HG02678 (cell line): ENCODE measurements around the gene YPEL1.
A peak's percentile ranks its signal among the peaks of the same experiment; 100 is the strongest.

Source experiments
- ATAC-seq: cut with Tn5 transposase; IDR thresholded peaks from one replicate; pipeline ENCODE4 v1.9.1; 2021; ENCODE audit warnings: mild to moderate bottlenecking, moderate library complexity; ENCODE audit not compliant: unreplicated experiment

Gene YPEL1

DNA sequence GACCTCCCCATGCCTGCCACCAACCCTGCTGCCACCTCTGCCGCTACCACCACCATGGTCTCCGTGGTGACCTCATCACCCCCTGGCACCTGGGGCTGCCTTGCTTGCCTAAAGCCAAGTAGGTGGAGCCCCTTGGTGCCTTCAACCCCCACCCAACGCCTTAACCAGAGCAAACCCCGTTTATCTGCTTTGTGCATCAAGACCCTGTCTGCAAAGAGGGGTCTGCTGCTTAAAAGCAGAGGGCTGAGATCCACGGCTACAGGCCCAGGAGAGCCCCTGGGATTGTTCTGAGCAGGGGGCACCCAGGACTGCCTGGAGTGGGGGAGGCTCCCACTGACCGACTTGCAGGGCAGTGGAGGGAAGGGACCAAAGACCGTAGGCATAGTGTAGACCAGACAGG lies 74.7 kb downstream of the YPEL1 start:
- ATAC-seq = no peak

- no peak for ATAC-seq
Measured at GRCh38 chr22:21659864-21660525, 75.6 kb downstream of the YPEL1 start.

DNA sequence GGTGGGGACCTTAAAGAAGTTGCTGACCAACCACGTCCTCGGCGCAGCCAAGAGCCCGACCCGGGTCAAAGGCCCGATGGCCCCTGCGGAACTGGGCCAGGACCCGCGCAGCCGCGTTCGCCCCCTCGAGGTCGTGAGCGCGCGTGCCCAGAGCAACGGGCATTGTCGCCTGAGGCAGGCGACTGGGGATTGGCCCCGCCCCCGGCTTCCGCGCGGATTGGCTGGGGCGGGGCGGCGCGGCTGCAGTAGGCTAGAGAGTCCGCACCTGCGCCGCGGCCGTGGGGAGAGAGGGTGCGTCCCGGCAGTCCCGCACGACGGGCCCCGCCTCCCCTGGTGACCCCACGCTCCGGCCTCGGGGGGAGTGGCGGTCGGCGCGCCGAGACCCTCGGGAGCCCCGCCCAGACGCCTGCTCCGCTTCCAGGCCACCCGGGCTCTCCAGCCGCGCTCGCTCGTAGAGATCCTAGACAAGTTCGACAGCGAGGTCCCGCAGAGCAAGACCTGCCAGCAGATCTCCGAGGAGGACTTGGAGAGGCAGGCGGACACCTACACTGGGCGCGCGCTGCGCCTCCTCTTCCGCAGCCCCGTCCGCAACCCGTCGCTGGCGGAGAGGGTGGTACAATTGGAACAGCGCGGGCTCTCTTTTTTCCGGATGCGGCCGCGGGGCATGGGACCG lies 78.1 kb downstream of the YPEL1 start:
- peak; percentile 82 for ATAC-seq

DNA sequence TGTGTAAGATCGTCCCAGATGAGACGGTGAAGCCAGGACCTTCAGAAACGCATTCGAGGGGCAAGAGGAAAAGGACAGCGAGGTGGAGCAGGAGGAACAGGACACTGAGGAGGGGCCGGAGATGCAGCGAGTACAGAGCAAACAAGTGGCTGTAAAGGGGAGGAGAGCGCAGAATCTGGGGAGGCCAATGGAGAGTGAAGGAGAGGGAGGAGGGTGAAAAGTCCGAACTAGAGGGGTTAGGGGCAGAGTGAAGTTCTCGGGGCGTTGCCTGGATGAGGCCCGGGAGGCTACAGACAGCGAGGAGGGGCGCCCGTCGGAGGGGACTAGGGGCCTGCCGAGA lies 78.6 kb downstream of the YPEL1 start:
- no peak for ATAC-seq

DNA sequence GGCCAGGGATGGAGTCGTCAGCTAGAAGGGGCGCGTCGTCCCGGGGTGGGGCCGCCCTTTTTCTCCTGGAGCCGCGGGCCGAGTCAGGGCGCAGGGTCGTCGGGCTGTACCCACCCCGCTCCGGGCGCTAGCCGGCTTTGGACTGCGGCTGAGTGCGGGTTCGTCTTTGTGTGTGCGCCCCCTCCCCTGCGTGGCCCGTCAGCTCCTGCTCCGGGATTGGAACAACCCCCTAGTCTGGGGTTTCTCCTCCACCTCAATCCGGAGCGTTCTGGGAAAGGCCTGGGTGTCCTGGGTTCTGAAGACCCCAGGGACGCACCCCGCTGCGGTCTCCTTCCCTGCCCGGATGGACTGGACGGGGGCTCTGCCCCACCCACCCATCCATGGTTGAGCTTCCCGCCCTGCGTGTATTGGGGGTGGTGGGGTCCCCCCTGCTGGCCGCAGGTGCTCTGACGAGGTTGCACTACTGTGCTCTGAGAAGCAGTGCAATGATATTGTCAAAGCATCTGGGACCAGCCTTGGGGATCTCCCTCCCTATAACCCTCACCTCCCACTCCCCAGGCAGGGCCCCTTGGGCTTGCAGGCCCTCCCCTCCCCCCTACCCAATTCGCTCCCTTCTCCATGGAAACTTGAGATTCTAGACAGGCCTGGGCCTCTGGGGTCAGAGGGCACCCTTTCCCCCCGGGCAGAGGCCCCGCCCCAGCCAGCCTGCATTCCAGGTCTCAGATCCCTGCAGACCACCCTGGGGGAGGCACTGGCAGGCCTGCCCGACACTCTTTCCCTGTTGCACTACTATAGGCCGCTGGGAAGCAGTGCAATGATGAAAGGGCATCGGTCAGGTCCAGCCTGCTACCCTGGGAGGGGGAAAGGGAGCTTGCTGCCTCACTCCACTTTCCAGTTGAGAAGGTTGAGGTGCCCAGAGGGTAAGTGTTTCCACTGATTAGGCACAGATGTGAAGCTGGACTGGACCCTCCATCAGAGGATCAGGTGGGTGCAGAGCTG lies 82.7 kb downstream of the YPEL1 start:
- no peak for ATAC-seq

- peak; percentile 87 for ATAC-seq
Measured at GRCh38 chr22:21652010-21652546, 83.5 kb downstream of the YPEL1 start.

- peak; percentile 21 for ATAC-seq
Measured at GRCh38 chr22:21651521-21652009, 84.0 kb downstream of the YPEL1 start.

DNA sequence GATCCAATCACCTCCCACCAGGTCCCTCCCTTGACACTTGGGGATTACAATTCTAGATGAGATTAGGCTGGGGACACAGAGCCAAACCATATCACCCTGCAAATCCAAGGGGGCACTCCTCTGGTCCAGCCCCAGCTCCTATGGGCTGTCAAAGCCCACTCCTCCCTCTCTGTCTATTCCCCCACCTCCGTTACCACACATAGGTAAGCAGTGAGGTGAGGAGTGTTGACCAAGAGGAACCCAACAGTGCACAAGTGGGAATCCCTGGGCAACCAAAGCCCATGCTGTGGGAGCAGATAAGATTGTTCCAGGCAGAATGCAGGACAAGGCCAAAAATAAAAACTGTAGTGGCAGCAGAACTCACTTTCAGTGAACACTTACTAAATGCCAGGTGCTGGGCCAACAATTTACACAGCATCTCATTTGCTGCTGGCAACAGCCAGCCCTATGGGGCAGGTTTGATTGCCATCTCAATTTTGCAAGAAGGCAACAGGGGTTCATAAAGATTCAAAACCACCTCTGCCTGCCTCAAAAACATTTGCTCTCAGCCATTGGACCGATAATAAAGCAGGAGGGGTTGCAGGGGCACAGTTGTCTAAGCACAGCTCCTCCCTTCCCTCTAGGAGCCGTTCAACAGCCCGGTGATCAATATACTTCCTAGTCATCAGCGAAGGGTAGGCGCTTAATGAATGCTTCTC lies 84.6 kb downstream of the YPEL1 start:
- no peak for ATAC-seq

DNA sequence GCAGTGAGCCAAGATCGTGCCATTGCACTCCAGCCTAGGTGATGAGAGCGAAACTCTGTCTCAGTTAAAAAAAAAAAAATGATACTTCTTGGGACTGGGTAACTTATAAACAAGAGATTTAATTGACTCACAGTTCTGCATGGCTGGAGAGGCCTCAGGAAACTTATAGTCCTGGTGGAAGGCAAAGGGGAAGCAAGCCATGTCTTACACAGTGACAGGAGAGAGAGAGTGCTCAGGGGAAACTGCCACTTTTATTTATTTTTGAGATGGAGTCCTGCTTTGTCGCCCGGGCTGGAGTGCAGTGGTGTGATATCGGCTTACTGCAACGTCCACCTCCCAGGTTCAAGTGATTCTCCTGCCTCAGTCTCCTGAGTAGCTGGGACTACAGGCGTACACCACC lies 85.3 kb downstream of the YPEL1 start:
- no peak for ATAC-seq
